ENCODE results near the gene CMTM5.

- TF ChIP-seq CTCF (IDR thresholded peaks at IDR 0.05; ENCODE audit: low read depth, low read length, poor library complexity, severe bottlenecking): no peak
- no peak for TF ChIP-seq EZH2phosphoT487 (IDR thresholded peaks at IDR 0.05; ENCODE audit: borderline replicate concordance, low read length)
Measured at GRCh38 chr14:23403908-23404307, 27.1 kb downstream of the CMTM5 start.

All from DOHH2 (cell line).